ENCODE data around the gene CCKAR.

DNA sequence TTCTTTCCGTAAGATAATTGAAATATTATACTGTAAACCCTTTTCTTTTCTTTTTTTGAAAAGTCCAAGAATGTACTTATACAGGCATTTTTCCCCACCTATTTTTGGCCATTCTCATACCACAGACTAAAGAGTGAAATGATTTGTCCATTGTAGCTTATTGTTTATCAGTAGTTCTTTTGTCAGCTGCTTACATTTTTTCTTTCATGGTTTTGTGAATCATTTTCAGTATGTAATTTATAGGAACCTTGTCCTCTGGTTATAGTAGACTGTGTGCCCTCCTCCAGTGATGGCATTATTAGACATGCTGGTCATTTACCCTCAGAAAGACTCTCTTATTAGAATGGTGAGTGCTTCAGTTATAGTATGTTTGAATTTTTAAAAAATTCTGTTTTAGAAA is 56.7 kb downstream of the CCKAR start:
- TF ChIP-seq, protein P1, sequence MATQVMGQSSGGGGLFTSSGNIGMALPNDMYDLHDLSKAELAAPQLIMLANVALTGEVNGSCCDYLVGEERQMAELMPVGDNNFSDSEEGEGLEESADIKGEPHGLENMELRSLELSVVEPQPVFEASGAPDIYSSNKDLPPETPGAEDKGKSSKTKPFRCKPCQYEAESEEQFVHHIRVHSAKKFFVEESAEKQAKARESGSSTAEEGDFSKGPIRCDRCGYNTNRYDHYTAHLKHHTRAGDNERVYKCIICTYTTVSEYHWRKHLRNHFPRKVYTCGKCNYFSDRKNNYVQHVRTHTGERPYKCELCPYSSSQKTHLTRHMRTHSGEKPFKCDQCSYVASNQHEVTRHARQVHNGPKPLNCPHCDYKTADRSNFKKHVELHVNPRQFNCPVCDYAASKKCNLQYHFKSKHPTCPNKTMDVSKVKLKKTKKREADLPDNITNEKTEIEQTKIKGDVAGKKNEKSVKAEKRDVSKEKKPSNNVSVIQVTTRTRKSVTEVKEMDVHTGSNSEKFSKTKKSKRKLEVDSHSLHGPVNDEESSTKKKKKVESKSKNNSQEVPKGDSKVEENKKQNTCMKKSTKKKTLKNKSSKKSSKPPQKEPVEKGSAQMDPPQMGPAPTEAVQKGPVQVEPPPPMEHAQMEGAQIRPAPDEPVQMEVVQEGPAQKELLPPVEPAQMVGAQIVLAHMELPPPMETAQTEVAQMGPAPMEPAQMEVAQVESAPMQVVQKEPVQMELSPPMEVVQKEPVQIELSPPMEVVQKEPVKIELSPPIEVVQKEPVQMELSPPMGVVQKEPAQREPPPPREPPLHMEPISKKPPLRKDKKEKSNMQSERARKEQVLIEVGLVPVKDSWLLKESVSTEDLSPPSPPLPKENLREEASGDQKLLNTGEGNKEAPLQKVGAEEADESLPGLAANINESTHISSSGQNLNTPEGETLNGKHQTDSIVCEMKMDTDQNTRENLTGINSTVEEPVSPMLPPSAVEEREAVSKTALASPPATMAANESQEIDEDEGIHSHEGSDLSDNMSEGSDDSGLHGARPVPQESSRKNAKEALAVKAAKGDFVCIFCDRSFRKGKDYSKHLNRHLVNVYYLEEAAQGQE (IDR thresholded peaks at IDR 0.05; ENCODE audit: insufficient read depth in 1 of 2, low read depth in 2 of 2, low read length in 2 of 2): no peak
- no peak for TF ChIP-seq POLR2AphosphoS5 (IDR thresholded peaks at IDR 0.05; ENCODE audit: low read depth, low read length)
- TF ChIP-seq TAF1 (IDR thresholded peaks at IDR 0.05; ENCODE audit: borderline replicate concordance, insufficient read depth, low read length): no peak

Data from PFSK-1 (cell line).